Measurements from ENCODE around the gene SMC6. TPM values are rescaled to one million over a fixed set of nuclear protein-coding genes. Genes with fewer than 3 reads are reported as not detected.

SMC6 gene
- total and polyA plus RNA-seq, 4 donors: 6.9 to 34.8 (median 10.6) TPM

- TF ChIP-seq CTCF (IDR thresholded peaks at IDR 0.05; ENCODE audit: control extremely low read depth, extremely low read depth): no peak
- no peak for ATAC-seq (ENCODE audit: insufficient read depth, low FRiP score)
- Histone ChIP-seq H3K4me3 (no peak overlapping the region), H3K9ac (ENCODE audit: insufficient read depth in 1 of 2, low read length in 2 of 2) (no peak overlapping the region), H3K27ac (ENCODE audit: low read depth in 1 of 2, low read length in 1 of 2) (no peak overlapping the region), H3K36me3 (ENCODE audit: control insufficient read depth in 4 of 4, insufficient read depth in 4 of 4, low read length in 4 of 4) (peaks cover 0 to 1% (median 0%) of the 10 kb centered on the region in 4 donors), H3K27me3 (ENCODE audit: control insufficient read depth in 3 of 3, insufficient read depth in 3 of 3, low read length in 2 of 3) (no peaks in the 10 kb centered on the region), H3K4me1 (ENCODE audit: control insufficient read depth in 5 of 5, insufficient read depth in 5 of 5, low read length in 5 of 5) (peaks cover 0 to 10% (median 8%) of the 10 kb centered on the region in 5 donors), H3K9me3 (ENCODE audit: control insufficient read depth in 4 of 4, insufficient read depth in 3 of 4, low read length in 3 of 4) (peaks cover 0 to 2% (median 0%) of the 10 kb centered on the region in 4 donors)
- DNase-seq: no peak
- WGBS, 2 donors: 89 to 95% methylated on average over 6 of the region's 6 CpGs
Measured at GRCh38 chr2:17748745-17749144, 4.9 kb downstream of the SMC6 start.

- no peaks in the 10 kb centered on the region for H3K27me3 ChIP-seq (ENCODE audit: control insufficient read depth in 3 of 3, insufficient read depth in 3 of 3, low read length in 2 of 3)
- no peak for DNase-seq
- peaks cover 0 to 1% (median 0%) of the 10 kb centered on the region in 4 donors for H3K36me3 ChIP-seq (ENCODE audit: control insufficient read depth in 4 of 4, insufficient read depth in 4 of 4, low read length in 4 of 4)
- H3K9me3 ChIP-seq (ENCODE audit: control insufficient read depth in 4 of 4, insufficient read depth in 3 of 4, low read length in 3 of 4): peaks cover 0 to 2% (median 0%) of the 10 kb centered on the region in 4 donors
- peaks cover 0 to 10% (median 8%) of the 10 kb centered on the region in 5 donors for H3K4me1 ChIP-seq (ENCODE audit: control insufficient read depth in 5 of 5, insufficient read depth in 5 of 5, low read length in 5 of 5)
- H3K4me3 ChIP-seq: no peak overlapping the region
- no peak for ATAC-seq (ENCODE audit: insufficient read depth, low FRiP score)
- 89 to 91% methylated on average over 4 of the region's 4 CpGs for WGBS, 2 donors
- TF ChIP-seq CTCF (IDR thresholded peaks at IDR 0.05; ENCODE audit: control extremely low read depth, extremely low read depth): no peak
- H3K27ac ChIP-seq (ENCODE audit: low read depth in 1 of 2, low read length in 1 of 2): no peak overlapping the region
- H3K9ac ChIP-seq (ENCODE audit: insufficient read depth in 1 of 2, low read length in 2 of 2): no peak overlapping the region
Measured at GRCh38 chr2:17747684-17748452, 5.7 kb downstream of the SMC6 start.

GRCh38 chr2:17740203-17740602 is 13.4 kb downstream of the SMC6 start:
- no peaks in the 10 kb centered on the region for H3K9me3 ChIP-seq (ENCODE audit: control insufficient read depth in 4 of 4, insufficient read depth in 3 of 4, low read length in 3 of 4)

More at GRCh38 chr2:17740203-17740602, 13.4 kb downstream of the SMC6 start:
- no peak for TF ChIP-seq CTCF (IDR thresholded peaks at IDR 0.05; ENCODE audit: control extremely low read depth, extremely low read depth)
- no peak for DNase-seq
- H3K36me3 ChIP-seq (ENCODE audit: control insufficient read depth in 4 of 4, insufficient read depth in 4 of 4, low read length in 4 of 4): peaks cover 18 to 31% (median 24%) of the 10 kb centered on the region in 4 donors
- H3K27ac ChIP-seq (ENCODE audit: low read depth in 1 of 2, low read length in 1 of 2): no peak overlapping the region
- 97 to 98% methylated on average over 2 of the region's 2 CpGs for WGBS, 2 donors
- ATAC-seq (ENCODE audit: insufficient read depth, low FRiP score): no peak
- H3K9ac ChIP-seq (ENCODE audit: insufficient read depth in 1 of 2, low read length in 2 of 2): no peak overlapping the region
- no peak overlapping the region for H3K4me3 ChIP-seq
- peaks cover 0 to 3% (median 0%) of the 10 kb centered on the region in 5 donors for H3K4me1 ChIP-seq (ENCODE audit: control insufficient read depth in 5 of 5, insufficient read depth in 5 of 5, low read length in 5 of 5)
- no peaks in the 10 kb centered on the region for H3K27me3 ChIP-seq (ENCODE audit: control insufficient read depth in 3 of 3, insufficient read depth in 3 of 3, low read length in 2 of 3)
